Spleen (tissue), 11 donors: Measurements from ENCODE around the gene GAB4. TPM values are rescaled to one million over a fixed set of nuclear protein-coding genes. Genes with fewer than 3 reads are reported as not detected.

ENCODE experiments used
- DNase-seq: peaks from one replicate; pipeline ENCODE4 v3.0.0-alpha.2; 2020
- H3K27ac ChIP-seq, 8 donors: fragments of 200-600 bp; sonication (generic) in 7 of 8; 1 replicate in 4 of 8; 2 replicates in 4 of 8; pipeline versions ENCODE4 v1.5.0 to v1.8.0; 2016 to 2021; ENCODE audit warnings: inconsistent platforms in 4 of 8, mild to moderate bottlenecking in 4 of 8, moderate library complexity in 1 of 8
- H3K27me3 ChIP-seq, 7 donors: fragments of 200-600 bp; sonication (generic) in 6 of 7; replicated peaks in 1 of 7; 1 replicate in 4 of 7; 2 replicates in 3 of 7; pipeline versions ENCODE4 v1.5.0 to v1.8.0; 2016 to 2021; ENCODE audit warnings: inconsistent platforms in 3 of 7, mild to moderate bottlenecking in 1 of 7
- H3K36me3 ChIP-seq, 6 donors: fragments of 200-600 bp; sonication (generic) in 5 of 6; 1 replicate in 4 of 6; 2 replicates in 2 of 6; pipeline versions ENCODE4 v1.5.0 to v1.8.0; 2016 to 2021; ENCODE audit warnings: inconsistent platforms in 2 of 6
- H3K4me1 ChIP-seq, 6 donors: fragments of 200-600 bp; sonication (generic) in 5 of 6; 1 replicate in 3 of 6; 2 replicates in 3 of 6; pipeline versions ENCODE4 v1.5.0 to v1.8.0; 2016 to 2021; ENCODE audit warnings: inconsistent platforms in 3 of 6
- H3K4me3 ChIP-seq, 8 donors: fragments of 200-600 bp; sonication (generic) in 7 of 8; 1 replicate in 4 of 8; 2 replicates in 4 of 8; pipeline versions ENCODE4 v1.5.0 to v1.8.0; 2016 to 2021; ENCODE audit warnings: inconsistent platforms in 4 of 8, mild to moderate bottlenecking in 4 of 8, moderate library complexity in 2 of 8
- H3K9me3 ChIP-seq, 8 donors: fragments of 200-600 bp; sonication (generic) in 7 of 8; 1 replicate in 4 of 8; 2 replicates in 4 of 8; pipeline versions ENCODE4 v1.5.0 to v1.8.0; 2016 to 2021; ENCODE audit warnings: inconsistent platforms in 4 of 8
- POLR2A ChIP-seq, 3 donors: fragments of 450-650 bp; IDR thresholded peaks; one replicate each; pipeline ENCODE4 v1.5.1; 2017; ENCODE audit warnings: antibody characterized with exemption in 3 of 3, mild to moderate bottlenecking in 1 of 3
- POLR2AphosphoS5 ChIP-seq, 3 donors: sonication (generic); formaldehyde crosslinking; IDR thresholded peaks; one replicate each; pipeline ENCODE4 v1.5.1; 2017; ENCODE audit warnings: antibody characterized with exemption in 3 of 3
- WGBS, 5 donors: extraction: QIAGEN DNeasy Blood & Tissue Kit in 3 of 5; methylation state at CpG; one replicate each; pipeline versions ENCODE4 v1.1.5 to v1.1.7; 2013 to 2018; 5-methylcytosine and 5-hydroxymethylcytosine counted together
- intact Hi-C: fragments of 100-400 bp; cut with DNase I; formaldehyde crosslinking; loops from one replicate; pipeline ENCODE4 v1.15.0; 2023; ENCODE audit warnings: low total_unique reads
- polyA plus RNA-seq, 3 donors: library from polyadenylated mRNA; stranded (reverse); fragments of 200-250 nt; gene quantifications; one replicate each; pipeline ENCODE4 v1.2.1, GENCODE V29; 2013
- total RNA-seq, 7 donors: library from RNA; depleted of rRNA in 3 of 7; stranded (reverse); fragments of >200 nt in 3 of 7; fragmentation: NEBNext Ultra II Directional in 4 of 7; extraction: Animal tissue kit (Norgen Biotek cat#: 25700) in 4 of 7; gene quantifications; one replicate each; pipeline versions ENCODE4 v1.1.0 to v1.2.1, GENCODE V29; 2016 to 2021
- TF ChIP-seq, protein P1 (sequence below), 11 experiments: fragments of 200-600 bp in 7 of 11; fragments of 450-650 bp in 4 of 11; sonication (generic) in 4 of 11; IDR thresholded peaks in 8 of 11; conservative IDR thresholded peaks in 3 of 11; 1 replicate in 7 of 11; 2 replicates in 4 of 11; pipeline versions ENCODE4 v1.4.0 to v1.8.0; 2016 to 2021; ENCODE audit warnings: antibody characterized with exemption in 11 of 11, inconsistent platforms in 4 of 11, mild to moderate bottlenecking in 1 of 11
- donor health status: healthy with polysubstance abuse.
- donor health status: DM: no; HTN: no; CAD: no; lungs with moderate emphysema.
- donor health status: DM: no; HTN: no; CAD: no.
- donor health status: Bipolar disorder and iron deficiency.
- donor health status: healthy.
- donor health status: DM: no; HTN: no; CAD: no.
- donor health status: DM: yes; HTN: yes; CAD: no.

The GAB4 gene
- total and polyA plus RNA-seq, 10 donors: 0.03 to 0.46 (median 0.25) TPM; not detected in 7

GRCh38 chr22:16973591-16974297 is 34.3 kb downstream of the GAB4 start:
- intact Hi-C loops: no loop called here
- DNase-seq: no peak

GRCh38 chr22:16972311-16972710 is 35.7 kb downstream of the GAB4 start:
- Histone ChIP-seq H3K36me3 (no peaks in the 10 kb centered on the region), H3K4me1 (no peaks in the 10 kb centered on the region), H3K4me3 (no peak overlapping the region), H3K27me3 (peaks cover 0 to 19% (median 0%) of the 10 kb centered on the region in 7 donors), H3K27ac (no peak overlapping the region), H3K9me3 (no peaks in the 10 kb centered on the region)
- WGBS, 5 donors: 88 to 96% (median 92%) methylated on average over 4 of the region's 4 CpGs
- TF ChIP-seq POLR2A (IDR thresholded peaks at IDR 0.05) (no peak), POLR2AphosphoS5 (IDR thresholded peaks at IDR 0.05) (no peak)
- TF ChIP-seq, protein P1, sequence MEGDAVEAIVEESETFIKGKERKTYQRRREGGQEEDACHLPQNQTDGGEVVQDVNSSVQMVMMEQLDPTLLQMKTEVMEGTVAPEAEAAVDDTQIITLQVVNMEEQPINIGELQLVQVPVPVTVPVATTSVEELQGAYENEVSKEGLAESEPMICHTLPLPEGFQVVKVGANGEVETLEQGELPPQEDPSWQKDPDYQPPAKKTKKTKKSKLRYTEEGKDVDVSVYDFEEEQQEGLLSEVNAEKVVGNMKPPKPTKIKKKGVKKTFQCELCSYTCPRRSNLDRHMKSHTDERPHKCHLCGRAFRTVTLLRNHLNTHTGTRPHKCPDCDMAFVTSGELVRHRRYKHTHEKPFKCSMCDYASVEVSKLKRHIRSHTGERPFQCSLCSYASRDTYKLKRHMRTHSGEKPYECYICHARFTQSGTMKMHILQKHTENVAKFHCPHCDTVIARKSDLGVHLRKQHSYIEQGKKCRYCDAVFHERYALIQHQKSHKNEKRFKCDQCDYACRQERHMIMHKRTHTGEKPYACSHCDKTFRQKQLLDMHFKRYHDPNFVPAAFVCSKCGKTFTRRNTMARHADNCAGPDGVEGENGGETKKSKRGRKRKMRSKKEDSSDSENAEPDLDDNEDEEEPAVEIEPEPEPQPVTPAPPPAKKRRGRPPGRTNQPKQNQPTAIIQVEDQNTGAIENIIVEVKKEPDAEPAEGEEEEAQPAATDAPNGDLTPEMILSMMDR (IDR thresholded peaks at IDR 0.05 in 8 of 11, conservative IDR thresholded peaks at IDR 0.05 in 3 of 11): no peak
- DNase-seq: no peak
- intact Hi-C loops: no loop called here

More at GRCh38 chr22:16973591-16974297, 34.3 kb downstream of the GAB4 start:
- TF ChIP-seq, protein P1 (IDR thresholded peaks at IDR 0.05 in 8 of 11, conservative IDR thresholded peaks at IDR 0.05 in 3 of 11): no peak
- no peak for TF ChIP-seq POLR2A (IDR thresholded peaks at IDR 0.05)
- TF ChIP-seq POLR2AphosphoS5 (IDR thresholded peaks at IDR 0.05): no peak
- 88 to 100% (median 92%) methylated on average over 2 of the region's 2 CpGs for WGBS, 5 donors
- Histone ChIP-seq H3K4me3 (no peak overlapping the region), H3K27ac (no peak overlapping the region), H3K36me3 (no peaks in the 10 kb centered on the region), H3K4me1 (no peaks in the 10 kb centered on the region), H3K27me3 (peaks cover 0 to 19% (median 0%) of the 10 kb centered on the region in 7 donors), H3K9me3 (no peaks in the 10 kb centered on the region)

- Histone ChIP-seq H3K27ac (no peak overlapping the region), H3K27me3 (peaks cover 0 to 19% (median 0%) of the 10 kb centered on the region in 7 donors), H3K9me3 (no peaks in the 10 kb centered on the region), H3K4me1 (no peaks in the 10 kb centered on the region), H3K4me3 (no peak overlapping the region), H3K36me3 (no peaks in the 10 kb centered on the region)
- DNase-seq: no peak
- TF ChIP-seq POLR2AphosphoS5 (IDR thresholded peaks at IDR 0.05) (no peak), POLR2A (IDR thresholded peaks at IDR 0.05) (no peak)
- TF ChIP-seq, protein P1 (IDR thresholded peaks at IDR 0.05 in 8 of 11, conservative IDR thresholded peaks at IDR 0.05 in 3 of 11): no peak
- intact Hi-C loops: no loop called here
- WGBS, 5 donors: 36 to 57% (median 47%) methylated on average over 4 of the region's 4 CpGs
Observed at GRCh38 chr22:16970446-16970845, 37.6 kb downstream of the GAB4 start.

DNA sequence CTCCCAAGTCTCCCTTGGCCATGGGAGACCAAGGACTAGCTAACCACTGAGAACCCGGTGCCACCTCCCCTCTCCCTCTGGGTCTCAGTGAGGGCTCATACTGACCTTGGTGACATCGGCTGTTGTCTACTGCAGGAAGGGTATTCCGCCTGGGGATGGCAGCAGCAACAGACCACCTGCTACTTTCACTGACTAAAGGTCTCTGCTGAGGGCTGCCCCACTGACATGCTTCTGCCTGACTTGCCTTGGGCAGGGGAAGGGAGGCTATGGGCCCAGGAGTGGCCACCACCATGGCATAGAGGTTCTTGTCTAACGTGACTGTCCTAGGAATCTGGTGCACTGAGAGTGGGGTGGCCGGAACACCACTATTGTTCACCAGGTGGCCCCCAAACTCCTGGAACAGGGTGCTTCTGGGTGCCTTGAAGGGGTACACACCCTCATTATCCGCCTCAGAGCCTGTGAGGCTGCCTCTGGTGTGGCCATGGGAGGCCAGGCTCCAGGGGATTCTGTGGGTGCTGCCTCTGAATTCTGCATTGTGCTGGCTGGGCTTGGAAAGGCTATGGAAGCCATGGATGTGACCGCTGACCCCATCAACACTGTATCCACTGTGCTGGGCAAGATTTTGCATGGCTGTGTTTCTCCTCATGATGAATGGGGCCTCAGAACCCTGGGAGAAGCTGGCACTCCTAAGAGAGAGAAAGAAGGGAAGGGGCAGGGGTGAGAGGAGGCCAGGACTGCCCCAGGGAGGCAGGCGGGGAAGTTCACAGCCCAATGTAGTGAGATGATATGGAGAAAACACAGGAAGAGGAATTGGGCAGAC is 38.3 kb downstream of the GAB4 start:
- H3K27me3 ChIP-seq: peaks cover 0 to 22% (median 0%) of the 10 kb centered on the region in 7 donors
- no peaks in the 10 kb centered on the region for H3K36me3 ChIP-seq
- TF ChIP-seq, protein P1 (IDR thresholded peaks at IDR 0.05 in 8 of 11, conservative IDR thresholded peaks at IDR 0.05 in 3 of 11): no peak
- no peak for TF ChIP-seq POLR2AphosphoS5 (IDR thresholded peaks at IDR 0.05)
- TF ChIP-seq POLR2A (IDR thresholded peaks at IDR 0.05): no peak
- H3K4me1 ChIP-seq: no peaks in the 10 kb centered on the region
- DNase-seq: no peak
- H3K27ac ChIP-seq: no peak overlapping the region
- no peak overlapping the region for H3K4me3 ChIP-seq
- intact Hi-C loops: no loop called here
- no peaks in the 10 kb centered on the region for H3K9me3 ChIP-seq
- whole genome bisulfite sequencing, 5 donors: 74 to 82% (median 74%) methylated on average over 7 to 8 of the region's 8 CpGs
